DMS 273 treated with DMSO at 0.1 percent for 48 hours (cell line): Measurements from ENCODE around the gene C9orf50.
"Not testable (repeated sequence)": the region's sequence is repeated elsewhere in the genome, so short reads cannot be mapped to it uniquely, and the experiment has no call there.

ENCODE experiments used
- DNase-seq: peaks from one replicate; lab custom pipeline; 2025; lab: John Stamatoyannopoulos, UW

The C9orf50 gene

GRCh38 chr9:129620669-129621295 lies at the start of gene C9orf50:
Gene C9orf50 (minus strand): TSS chr9:129621101. CDS start chr9:129620574, 527 bp downstream.
- no peak for DNase-seq

- DNase-seq = no peak
Observed at GRCh38 chr9:129669946-129670345, 49.0 kb upstream of the C9orf50 start.

- DNase-seq = no peak
Observed at GRCh38 chr9:129669141-129669718, 48.3 kb upstream of the C9orf50 start.

- no peak for DNase-seq
Observed at GRCh38 chr9:129667850-129668249, 46.9 kb upstream of the C9orf50 start.

GRCh38 chr9:129667378-129667777 lies 46.5 kb upstream of the C9orf50 start:
- DNase-seq = no peak

GRCh38 chr9:129666575-129666974 lies 45.7 kb upstream of the C9orf50 start:
- no peak for DNase-seq

- DNase-seq = no peak
Observed at GRCh38 chr9:129665814-129666520, 45.1 kb upstream of the C9orf50 start.

GRCh38 chr9:129665389-129665775 lies 44.5 kb upstream of the C9orf50 start, which contains the start of gene PRRX2:
Gene PRRX2 (plus strand): TSS chr9:129665647. CDS start chr9:129665868, 221 bp downstream.
- no peak for DNase-seq

- no peak for DNase-seq
Observed at GRCh38 chr9:129664746-129665388, 44.0 kb upstream of the C9orf50 start.

- not testable (repeated sequence) for DNase-seq
Observed at GRCh38 chr9:129662239-129662638, 41.3 kb upstream of the C9orf50 start.

- DNase-seq = no peak
Observed at GRCh38 chr9:129661029-129661428, 40.1 kb upstream of the C9orf50 start.

GRCh38 chr9:129656795-129657390 lies 36.0 kb upstream of the C9orf50 start:
- no peak for DNase-seq

- no peak for DNase-seq
Observed at GRCh38 chr9:129655696-129656095, 34.8 kb upstream of the C9orf50 start.

- DNase-seq = no peak
Observed at GRCh38 chr9:129655154-129655553, 34.3 kb upstream of the C9orf50 start.

GRCh38 chr9:129654554-129655040 lies 33.7 kb upstream of the C9orf50 start:
- DNase-seq = no peak

GRCh38 chr9:129653823-129654553 lies 33.1 kb upstream of the C9orf50 start:
- no peak for DNase-seq

- DNase-seq = no peak
Observed at GRCh38 chr9:129650680-129651235, 29.9 kb upstream of the C9orf50 start.

GRCh38 chr9:129649726-129650679 lies 29.1 kb upstream of the C9orf50 start:
- DNase-seq = no peak

GRCh38 chr9:129648764-129649115 lies 27.8 kb upstream of the C9orf50 start:
- no peak for DNase-seq
